B cell (primary cell): ENCODE data around the gene ZMYND10. TPM values are rescaled to one million over a fixed set of nuclear protein-coding genes. Genes with fewer than 3 reads are reported as not detected.

Experiments
- ATAC-seq: fragments of 200-7000 bp; cut with Tn5 transposase; one replicate; pipeline ENCODE4 v1.10.0; 2021; ENCODE audit warnings: low read depth, mild to moderate bottlenecking, moderate number of reproducible peaks, moderate library complexity
- CTCF ChIA-PET: fragments of 350-600 bp; sonication (Branson Sonifier 250); formaldehyde crosslinking; loops from one replicate; lab custom pipeline; 2021; ENCODE audit warnings: antibody characterized with exemption, inconsistent platforms; lab: Charles Lee
- POLR2A ChIA-PET: fragments of 350-600 bp; sonication (Branson Sonifier 250); formaldehyde crosslinking; loops from one replicate; lab custom pipeline; 2021; ENCODE audit warnings: antibody characterized with exemption; lab: Charles Lee
- DNase-seq: peaks from one replicate; pipeline ENCODE4 v3.0.0; 2013
- H2AFZ ChIP-seq: 2 replicates; pipeline ENCODE4 v1.6.1; 2012; ENCODE audit warnings: mild to moderate bottlenecking, low read depth, low read length; ENCODE audit not compliant: insufficient read depth, poor library complexity, severe bottlenecking
- H3K27ac ChIP-seq, 2 donors: 1 replicate in 1 of 2; 2 replicates in 1 of 2; pipeline ENCODE4 v1.5.1; 2012 to 2013; ENCODE audit warnings: low read length in 2 of 2, mild to moderate bottlenecking in 2 of 2, moderate library complexity in 1 of 2
- H3K27me3 ChIP-seq, 4 experiments: fragments of 200-600 bp in 1 of 4; sonication (generic) in 1 of 4; replicated peaks in 1 of 4; 1 replicate in 2 of 4; 2 replicates in 2 of 4; pipeline versions ENCODE4 v1.6.1 to v1.7.0; 2013 to 2016; ENCODE audit warnings: low read length in 3 of 4, mild to moderate bottlenecking in 2 of 4, mixed read lengths in 1 of 4, moderate library complexity in 1 of 4; ENCODE audit not compliant: insufficient read depth in 4 of 4, control insufficient read depth in 3 of 4; ENCODE audit errors: control extremely low read depth in 1 of 4
- H3K36me3 ChIP-seq, 2 experiments: replicated peaks in 1 of 2; 1 replicate in 1 of 2; 2 replicates in 1 of 2; pipeline versions ENCODE4 v1.6.1 to v1.7.1; 2013; ENCODE audit warnings: low read length in 1 of 2; ENCODE audit not compliant: insufficient read depth in 2 of 2, control insufficient read depth in 1 of 2; ENCODE audit errors: control extremely low read depth in 1 of 2, extremely low read depth in 1 of 2
- H3K4me1 ChIP-seq, 2 donors: fragments of 200-600 bp in 1 of 2; sonication (generic) in 1 of 2; 1 replicate in 1 of 2; 2 replicates in 1 of 2; pipeline versions ENCODE4 v1.5.1 to v1.6.1; 2013 to 2017; ENCODE audit warnings: low read length in 2 of 2; ENCODE audit not compliant: control insufficient read depth in 2 of 2, insufficient read depth in 2 of 2
- H3K4me2 ChIP-seq: replicated peaks from 2 replicates; pipeline ENCODE3; 2012; ENCODE audit warnings: mild to moderate bottlenecking, low read depth, low read length; ENCODE audit not compliant: poor library complexity, severe bottlenecking
- H3K4me3 ChIP-seq, 5 experiments: fragments of 200-600 bp in 1 of 5; sonication (generic) in 1 of 5; 1 replicate in 3 of 5; 2 replicates in 2 of 5; pipeline versions ENCODE4 v1.5.1 to v1.7.0; 2011 to 2016; ENCODE audit warnings: low read length in 4 of 5, mild to moderate bottlenecking in 4 of 5, low read depth in 2 of 5, control low read depth in 1 of 5, moderate library complexity in 1 of 5; ENCODE audit not compliant: insufficient read depth in 1 of 5; ENCODE audit errors: control extremely low read depth in 1 of 5, extremely low read depth in 1 of 5
- H3K79me2 ChIP-seq: fragments of 200-600 bp; sonication (generic); one replicate; pipeline ENCODE4 v1.6.0; 2016; ENCODE audit warnings: low read length; ENCODE audit not compliant: control insufficient read depth, insufficient read depth
- H3K9ac ChIP-seq: fragments of 200-600 bp; sonication (generic); 2 replicates; pipeline ENCODE4 v1.6.1; 2017; ENCODE audit warnings: mild to moderate bottlenecking, low read length, moderate library complexity
- H3K9me3 ChIP-seq, 3 donors: one replicate each; pipeline versions ENCODE4 v1.6.1 to v1.7.1; 2013; ENCODE audit warnings: low read length in 2 of 3; ENCODE audit not compliant: control insufficient read depth in 2 of 3, insufficient read depth in 1 of 3; ENCODE audit errors: control extremely low read depth in 1 of 3
- H4K20me1 ChIP-seq: 2 replicates; pipeline ENCODE4 v1.6.0; 2012; ENCODE audit warnings: mild to moderate bottlenecking, low read length; ENCODE audit not compliant: insufficient read depth, control insufficient read depth, poor library complexity, severe bottlenecking
- H3K27ac Mint-ChIP-seq: one replicate; pipeline ENCODE4 v1.8.0; 2021; ENCODE audit warnings: mixed read lengths
- H3K27me3 Mint-ChIP-seq: one replicate; pipeline ENCODE4 v1.8.0; 2021; ENCODE audit warnings: mixed read lengths
- H3K4me1 Mint-ChIP-seq: one replicate; pipeline ENCODE4 v1.8.0; 2021; ENCODE audit warnings: mixed read lengths
- H3K4me3 Mint-ChIP-seq: one replicate; pipeline ENCODE4 v1.8.0; 2021; ENCODE audit warnings: mixed read lengths
- H3K9me3 Mint-ChIP-seq: one replicate; pipeline ENCODE4 v1.8.0; 2022; ENCODE audit warnings: mixed read lengths; ENCODE audit not compliant: insufficient read depth
- CTCF ChIP-seq: fragments of 200-600 bp; IDR thresholded peaks from one replicate; pipeline ENCODE4 v1.8.0; 2022; ENCODE audit warnings: antibody characterized with exemption, mild to moderate bottlenecking
- EZH2 ChIP-seq: IDR thresholded peaks from 2 replicates; pipeline ENCODE4 v1.6.1; 2012; ENCODE audit warnings: borderline replicate concordance, low read depth, mild to moderate bottlenecking, moderate library complexity, low read length; ENCODE audit not compliant: insufficient read depth, poor library complexity, severe bottlenecking
- WGBS: methylation state at CpG from one replicate; pipeline ENCODE4 v1.1.5; 2013; ENCODE audit warnings: missing lambda C conversion rate; ENCODE audit not compliant: insufficient coverage; 5-methylcytosine and 5-hydroxymethylcytosine counted together
- intact Hi-C: fragments of 100-400 bp; cut with micrococcal nuclease; formaldehyde crosslinking; loops from one replicate; pipeline ENCODE4 v1.10.0; 2022
- polyA plus RNA-seq: library from polyadenylated mRNA; depleted of rRNA; stranded (reverse); fragments of >200 nt; gene quantifications from 2 replicates; pipeline ENCODE4 v1.2.3, GENCODE V29; 2012
- total RNA-seq, 2 donors: library from RNA; stranded (reverse); fragments of 120-200 nt in 1 of 2; gene quantifications; 1 replicate in 1 of 2; 2 replicates in 1 of 2; pipeline versions ENCODE4 v1.2.3 to v1.2.4, GENCODE V29; 2013 to 2022

Gene ZMYND10
- total and polyA plus RNA-seq, 2 donors (not counting 1 experiment from before 2014, with no cell fraction given) = 1.8 to 2.4 TPM

- Histone ChIP-seq H2AFZ (no peak overlapping the region), H3K27ac (peak overlapping the region in 1 of 2 donors; percentile 2), H3K9me3 (no peaks in the 10 kb centered on the region), H3K4me3 (no peak overlapping the region), H3K36me3 (peaks cover 5 to 47% of the 10 kb centered on the region in 2 experiments), H4K20me1 (peaks cover 70% of the 10 kb centered on the region), H3K4me2 (peak overlapping the region; percentile 94), H3K4me1 (peaks cover 30 to 41% of the 10 kb centered on the region in 2 donors), H3K79me2 (peaks cover 61% of the 10 kb centered on the region), H3K27me3 (no peaks in the 10 kb centered on the region), H3K9ac (no peak overlapping the region)
- ATAC-seq = no peak
- ChIA-PET POLR2A (interaction anchor here (1.2 kb wide), 1 partner anchor 9 kb away, joined by 3 read pairs; no protein-coding TSS in a partner anchor), CTCF (interaction anchor here (5.2 kb wide), 1 partner anchor 9 kb away, joined by 27 read pairs; no protein-coding TSS in a partner anchor)
- Mint-ChIP-seq H3K27ac (no peak overlapping the region), H3K9me3 (no peaks in the 10 kb centered on the region), H3K27me3 (no peaks in the 10 kb centered on the region), H3K4me1 (peaks cover 54% of the 10 kb centered on the region), H3K4me3 (peak overlapping the region; percentile 99)
- intact Hi-C loops = no loop called here
- WGBS = 94% methylated on average over 5 of the region's 5 CpGs
- no peak for DNase-seq
- no peak for TF ChIP-seq CTCF
- TF ChIP-seq EZH2 = no peak
Observed at GRCh38 chr3:50356553-50356952, 11.0 kb upstream of the ZMYND10 start.

GRCh38 chr3:50355829-50356552 lies 10.5 kb upstream of the ZMYND10 start:
- H3K79me2 ChIP-seq = peaks cover 67% of the 10 kb centered on the region
- H3K4me2 ChIP-seq = peak overlapping the region; percentile 94
- H2AFZ ChIP-seq = no peak overlapping the region
- peaks cover 60% of the 10 kb centered on the region for H3K4me1 Mint-ChIP-seq
- H3K4me3 ChIP-seq = no peak overlapping the region
- H3K27me3 Mint-ChIP-seq = no peaks in the 10 kb centered on the region
- no peaks in the 10 kb centered on the region for H3K9me3 ChIP-seq
- H3K4me1 ChIP-seq = peaks cover 36 to 46% of the 10 kb centered on the region in 2 donors
- peaks cover 5 to 47% of the 10 kb centered on the region in 2 experiments for H3K36me3 ChIP-seq
- no peak for ATAC-seq
- H3K27me3 ChIP-seq = no peaks in the 10 kb centered on the region
- ChIA-PET CTCF (interaction anchor here (1.0 to 5.2 kb wide), 2 partner anchors 8 to 18 kb away, joined by 3 to 27 read pairs; no protein-coding TSS in a partner anchor), POLR2A (no interaction called here)
- H3K4me3 Mint-ChIP-seq = peak overlapping the region; percentile 13
- H3K9me3 Mint-ChIP-seq = no peaks in the 10 kb centered on the region
- WGBS = 89% methylated on average over 4 of the region's 5 CpGs
- intact Hi-C loops = no loop called here
- H3K27ac ChIP-seq = no peak overlapping the region
- H4K20me1 ChIP-seq = peaks cover 76% of the 10 kb centered on the region
- no peak for DNase-seq
- no peak overlapping the region for H3K9ac ChIP-seq
- H3K27ac Mint-ChIP-seq = no peak overlapping the region
- TF ChIP-seq EZH2 = no peak
- TF ChIP-seq CTCF = no peak
